T-helper 1 cell treated with Interleukin-12 subunit alpha and Interleukin-12 subunit beta and Interleukin-4 antibody, amounts not matched to agents 30 ng/mL and 1 ng/mL, for 36 hours (primary cell): ENCODE data around the gene CER1. TPM values are rescaled to one million over a fixed set of nuclear protein-coding genes. Genes with fewer than 3 reads are reported as not detected.

Experiments
- total RNA-seq: library from RNA; stranded (reverse); gene quantifications from 2 replicates; pipeline ENCODE4 v1.2.3, GENCODE V29; 2022

The CER1 gene
- total RNA-seq, 1 donor from 2014 or later = not detected

Other genes with a start within 250 kb of the CER1 start
- 12.6 and 15.2 TPM in 2 replicates for gene ZDHHC21, start 29.3 kb downstream of the CER1 start, total RNA-seq
- gene FREM1, start 187.7 kb upstream of the CER1 start, total RNA-seq = 0.02 TPM in 1 of 2 replicates, not detected in the other